ENCODE data around the gene TPX2.
"Not testable (repeated sequence)": the region's sequence is repeated elsewhere in the genome, so short reads cannot be mapped to it uniquely, and the experiment has no call there.

Gene TPX2

DNA sequence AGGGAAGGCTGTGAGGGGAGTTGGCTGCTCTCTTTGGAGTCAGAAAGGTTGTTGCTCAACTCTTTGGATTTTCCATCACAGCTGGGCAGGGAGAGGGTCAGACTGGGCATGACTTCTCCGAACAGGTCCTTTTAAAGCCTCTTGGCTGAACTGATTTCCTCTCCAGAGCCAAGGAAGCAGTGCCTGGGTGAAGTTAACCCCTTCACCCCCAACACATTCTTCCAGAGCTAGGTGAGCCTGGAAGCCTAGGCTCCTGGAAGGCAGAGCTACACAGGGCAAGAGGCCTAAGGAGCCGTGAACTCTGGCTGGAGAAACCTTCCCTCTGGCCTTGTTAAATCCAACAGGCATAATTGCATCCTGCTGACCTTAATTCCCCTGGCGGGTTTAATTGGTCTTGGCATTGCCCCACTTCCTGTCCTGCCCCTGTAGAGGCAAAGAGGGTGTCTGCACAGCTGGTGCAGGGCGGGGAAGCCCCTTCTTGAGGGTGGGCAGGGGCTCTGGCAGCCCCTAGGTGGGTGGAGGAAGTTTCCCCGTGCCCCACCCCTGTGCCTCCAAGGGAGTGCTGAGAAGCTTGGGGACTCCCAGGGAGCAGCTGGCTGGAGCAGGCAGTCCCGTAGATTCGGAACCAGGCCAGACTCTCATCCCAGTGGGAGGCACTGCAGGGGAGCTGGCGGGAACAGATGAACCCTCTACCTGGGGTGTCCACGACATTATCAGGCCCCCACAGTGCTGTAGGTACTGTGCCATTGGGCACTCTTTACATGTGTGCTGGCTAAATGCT lies 76.5 kb downstream of the TPX2 start:
- DNase-seq (ENCODE audit: low spot score) = peak; percentile 60

DNA sequence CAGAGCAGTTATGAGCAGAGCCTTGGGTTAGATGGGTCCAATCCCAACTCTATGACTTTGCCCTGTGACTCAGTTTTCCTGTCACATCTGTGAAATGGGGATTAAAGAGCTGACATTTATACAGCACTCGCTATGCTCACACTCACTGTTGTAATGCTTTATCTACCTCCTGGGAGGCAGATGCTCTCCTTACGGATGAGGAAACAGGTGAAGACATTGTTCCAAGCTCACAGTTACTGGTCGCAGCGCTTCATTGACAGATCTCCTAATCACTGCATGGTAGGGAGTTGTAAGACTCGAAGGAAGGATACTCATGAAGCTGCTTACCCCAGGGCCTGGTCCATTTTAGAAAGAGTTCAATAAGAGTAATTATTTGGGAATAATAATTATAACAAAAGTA lies 77.1 kb downstream of the TPX2 start:
- DNase-seq (ENCODE audit: low spot score) = no peak

GRCh38 chr20:31817461-31817860 lies 78.4 kb downstream of the TPX2 start:
- no peak for DNase-seq (ENCODE audit: low spot score)

GRCh38 chr20:31818376-31818908 lies 79.4 kb downstream of the TPX2 start:
- no peak for DNase-seq (ENCODE audit: low spot score)

GRCh38 chr20:31819083-31819784 lies 80.1 kb downstream of the TPX2 start, which contains the start of gene MYLK2:
TSS of gene MYLK2 (plus strand) at chr20:31819356. CDS start at chr20:31819581, 225 bp downstream.
- no peak for DNase-seq (ENCODE audit: low spot score)

GRCh38 chr20:31820228-31820627 lies 81.1 kb downstream of the TPX2 start:
- no peak for DNase-seq (ENCODE audit: low spot score)

DNA sequence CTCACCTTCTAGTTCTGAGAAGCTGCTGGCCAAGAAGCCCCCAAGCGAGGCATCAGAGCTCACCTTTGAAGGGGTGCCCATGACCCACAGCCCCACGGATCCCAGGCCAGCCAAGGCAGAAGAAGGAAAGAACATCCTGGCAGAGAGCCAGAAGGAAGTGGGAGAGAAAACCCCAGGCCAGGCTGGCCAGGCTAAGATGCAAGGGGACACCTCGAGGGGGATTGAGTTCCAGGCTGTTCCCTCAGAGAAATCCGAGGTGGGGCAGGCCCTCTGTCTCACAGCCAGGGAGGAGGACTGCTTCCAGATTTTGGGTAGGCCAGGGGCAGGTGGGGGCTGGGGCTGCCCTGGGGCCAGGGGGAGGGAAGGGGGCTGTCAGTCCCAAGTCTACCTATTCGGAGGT lies 82.3 kb downstream of the TPX2 start:
- no peak for DNase-seq (ENCODE audit: low spot score)

GRCh38 chr20:31822421-31823330 lies 83.6 kb downstream of the TPX2 start:
- DNase-seq (ENCODE audit: low spot score) = peak; percentile 89

- DNase-seq (ENCODE audit: low spot score) = no peak
Observed at GRCh38 chr20:31823360-31824124, 84.5 kb downstream of the TPX2 start.

DNA sequence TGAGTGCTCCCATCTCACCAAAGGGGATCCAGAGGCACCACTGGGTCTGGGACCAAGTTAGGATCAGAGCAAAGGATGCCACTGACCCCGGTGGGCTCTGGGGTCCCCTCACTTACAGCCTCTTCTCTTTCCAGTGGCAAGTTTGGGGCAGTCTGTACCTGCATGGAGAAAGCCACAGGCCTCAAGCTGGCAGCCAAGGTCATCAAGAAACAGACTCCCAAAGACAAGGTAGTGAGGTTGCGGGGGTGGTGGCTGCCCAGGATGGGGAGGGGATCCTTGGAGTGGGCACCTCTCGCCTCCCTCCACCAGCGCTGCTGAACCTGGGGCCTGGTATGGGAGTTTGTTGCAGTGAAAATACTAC lies 85.0 kb downstream of the TPX2 start:
- no peak for DNase-seq (ENCODE audit: low spot score)

DNA sequence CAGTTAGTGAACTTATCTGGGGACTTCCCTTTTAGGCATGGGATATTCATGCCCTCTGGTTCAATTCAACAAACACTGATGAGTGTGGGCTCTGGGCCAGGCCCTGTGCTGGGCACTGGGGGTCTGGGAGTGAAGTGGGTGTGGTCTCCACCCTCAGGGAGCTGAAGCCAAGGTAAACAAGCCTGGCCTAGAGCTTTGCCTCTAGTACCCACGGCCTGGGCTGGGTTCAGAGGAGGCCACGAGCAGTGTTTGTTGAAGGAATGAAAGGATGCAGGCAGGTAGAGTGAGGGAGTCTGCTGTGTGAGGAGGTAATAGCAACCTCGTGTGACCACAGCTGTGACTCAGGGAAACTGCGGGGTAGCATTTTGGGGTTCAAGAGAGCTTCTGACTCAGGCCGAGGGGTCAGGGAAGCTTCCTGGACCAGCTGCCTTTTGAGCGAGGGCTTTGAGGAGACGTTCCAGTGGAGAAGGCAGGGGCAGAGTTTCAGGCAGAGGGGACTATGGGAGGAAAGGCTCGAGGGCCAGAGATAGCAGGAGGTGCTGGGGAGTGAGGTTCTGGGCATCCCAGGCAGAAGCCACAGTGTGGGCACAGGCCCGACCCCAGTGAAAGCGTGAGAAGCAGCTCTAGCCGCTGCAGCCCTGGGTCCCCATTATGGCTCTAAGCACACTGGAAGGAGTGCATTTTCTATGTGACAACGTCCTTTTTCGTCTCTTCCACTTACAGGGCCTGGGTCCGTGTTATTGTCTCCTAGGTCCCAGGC lies 85.6 kb downstream of the TPX2 start:
- no peak for DNase-seq (ENCODE audit: low spot score)

DNA sequence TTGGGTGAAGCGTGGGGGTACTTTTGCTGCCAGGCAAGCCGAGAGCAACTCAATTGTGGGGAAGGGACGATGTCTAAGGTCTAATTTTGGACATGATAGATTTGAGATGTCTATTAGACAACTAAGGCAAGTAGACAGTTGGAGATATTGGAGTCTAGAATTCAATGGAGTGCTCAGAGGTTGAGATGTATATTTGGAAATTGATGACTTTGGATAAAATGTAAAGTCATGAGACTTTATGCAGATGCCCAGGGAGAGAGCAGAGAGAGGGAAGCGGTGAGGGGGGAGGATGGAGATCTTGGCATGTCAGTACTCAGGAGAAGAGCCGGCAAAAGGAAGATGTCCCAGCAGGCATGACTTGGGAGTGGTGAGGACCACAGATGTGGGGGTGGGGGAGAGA lies 87.0 kb downstream of the TPX2 start:
- no peak for DNase-seq (ENCODE audit: low spot score)

GRCh38 chr20:31827059-31827458 lies 88.0 kb downstream of the TPX2 start:
- no peak for DNase-seq (ENCODE audit: low spot score)

DNA sequence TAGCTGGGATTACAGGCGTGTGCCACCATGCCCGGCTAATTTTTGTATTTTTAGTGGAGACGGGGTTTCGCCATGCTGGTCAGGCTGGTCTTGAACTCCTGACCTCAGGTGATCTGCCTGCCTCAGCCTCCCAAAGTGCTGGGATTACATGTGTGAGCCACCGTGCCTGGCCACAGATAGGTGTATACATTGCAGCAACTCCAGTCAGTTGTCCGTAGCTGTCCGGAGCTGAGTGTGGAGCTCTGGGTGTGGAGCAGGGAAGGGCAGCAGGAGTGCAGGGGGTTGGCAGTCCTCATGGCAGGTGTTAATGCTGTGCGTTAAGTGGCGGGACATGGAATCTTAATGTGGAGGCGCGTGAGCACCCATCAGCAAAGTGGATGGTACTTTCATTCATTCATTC lies 88.9 kb downstream of the TPX2 start:
- not testable (repeated sequence) for DNase-seq (ENCODE audit: low spot score)

DNA sequence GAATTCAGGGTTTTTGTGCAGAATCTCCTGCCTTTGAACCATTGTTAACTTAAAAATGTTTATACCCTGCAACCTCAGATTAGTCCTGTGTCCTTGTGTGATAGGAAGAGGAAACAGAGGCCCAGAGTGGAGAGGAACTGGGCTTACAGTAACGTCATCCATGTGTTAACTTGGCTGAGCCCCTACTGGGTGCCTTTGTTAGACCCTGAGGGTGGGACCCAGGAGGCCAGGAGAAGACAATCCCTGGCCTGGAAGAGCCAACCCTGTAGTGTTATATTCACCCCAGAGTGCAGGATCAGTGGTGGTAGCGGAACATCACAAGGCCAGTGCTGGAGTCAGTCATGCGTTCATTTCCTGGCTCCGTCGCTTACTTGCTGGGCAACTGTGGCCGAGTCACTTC lies 90.6 kb downstream of the TPX2 start:
- no peak for DNase-seq (ENCODE audit: low spot score)

DNA sequence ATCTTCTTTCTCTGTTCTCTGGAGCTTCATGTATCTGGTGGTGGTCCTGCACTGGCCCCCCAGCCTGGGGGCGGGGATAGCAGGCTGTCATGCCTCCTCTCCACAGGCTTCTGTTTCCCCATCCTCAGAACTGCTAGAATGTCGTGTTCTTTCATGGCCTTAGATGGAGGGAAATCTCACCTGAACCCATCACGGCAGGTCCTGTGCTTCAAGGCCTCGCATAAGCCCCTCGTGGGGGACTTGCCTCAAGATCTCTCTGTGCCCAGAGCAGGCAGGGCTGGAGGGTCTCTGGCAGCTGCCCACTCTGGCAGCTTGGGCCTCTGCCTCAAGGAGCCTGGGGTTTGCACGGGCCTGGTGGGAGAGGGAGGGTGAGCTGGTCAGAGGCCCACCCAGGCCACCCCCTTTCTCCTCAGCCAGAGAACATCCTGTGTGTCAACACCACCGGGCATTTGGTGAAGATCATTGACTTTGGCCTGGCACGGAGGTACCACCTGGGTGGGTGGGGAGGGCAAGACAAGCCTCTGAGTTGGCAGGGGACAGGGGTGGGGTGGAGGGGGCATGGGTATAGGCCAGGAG lies 91.4 kb downstream of the TPX2 start:
- DNase-seq (ENCODE audit: low spot score) = no peak

- no peak for DNase-seq (ENCODE audit: low spot score)
Observed at GRCh38 chr20:31831211-31831610, 92.1 kb downstream of the TPX2 start.

DNA sequence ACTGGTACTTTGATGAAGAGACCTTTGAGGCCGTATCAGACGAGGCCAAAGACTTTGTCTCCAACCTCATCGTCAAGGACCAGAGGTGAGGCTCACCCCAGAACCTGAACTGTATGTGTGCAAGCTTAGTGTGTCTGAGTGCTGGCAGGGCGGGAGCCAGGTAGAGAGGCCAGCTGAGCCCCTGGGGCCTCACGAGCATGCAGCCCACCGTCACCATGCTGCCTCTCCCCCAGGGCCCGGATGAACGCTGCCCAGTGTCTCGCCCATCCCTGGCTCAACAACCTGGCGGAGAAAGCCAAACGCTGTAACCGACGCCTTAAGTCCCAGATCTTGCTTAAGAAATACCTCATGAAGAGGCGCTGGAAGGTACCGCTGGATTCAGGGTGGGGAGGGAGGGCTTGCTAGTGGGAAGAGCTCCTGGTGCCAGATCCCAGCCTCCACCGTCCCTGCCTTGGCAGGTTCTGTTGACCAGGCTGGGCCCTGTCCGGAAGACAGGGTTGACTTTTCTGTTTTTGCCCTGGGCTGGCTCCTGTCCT lies 92.7 kb downstream of the TPX2 start:
- no peak for DNase-seq (ENCODE audit: low spot score)

- peak; percentile 58 for DNase-seq (ENCODE audit: low spot score)
Observed at GRCh38 chr20:31833130-31833930, 94.2 kb downstream of the TPX2 start.
